ENCODE results near the gene CCDC152. TPM values are rescaled to one million over a fixed set of nuclear protein-coding genes. Genes with fewer than 3 reads are reported as not detected.

CCDC152 gene
- total RNA-seq, 1 donor from 2014 or later: 0.78 TPM

- intact Hi-C loops (cut with DNase I): no loop called here
- no peak overlapping the region for H3K4me3 ChIP-seq
- no peak for TF ChIP-seq CTCF (IDR thresholded peaks at IDR 0.05)
- peaks cover 41% of the 10 kb centered on the region for H3K36me3 ChIP-seq
- H3K9me3 ChIP-seq: no peaks in the 10 kb centered on the region
- ATAC-seq (no peak), DNase-seq (no peak)
- H3K4me1 ChIP-seq: no peaks in the 10 kb centered on the region
- no peak overlapping the region for H3K27ac ChIP-seq
- no peaks in the 10 kb centered on the region for H3K27me3 ChIP-seq
Observed at GRCh38 chr5:42798284-42799240, 41.9 kb downstream of the CCDC152 start.

GRCh38 chr5:42799241-42799608 lies 42.6 kb downstream of the CCDC152 start:
- intact Hi-C loops (cut with DNase I): no loop called here
- no peak overlapping the region for H3K4me3 ChIP-seq
- H3K36me3 ChIP-seq: peaks cover 47% of the 10 kb centered on the region
- no peak for DNase-seq
- no peak for ATAC-seq
- H3K4me1 ChIP-seq: no peaks in the 10 kb centered on the region
- H3K27ac ChIP-seq: no peak overlapping the region
- TF ChIP-seq CTCF (IDR thresholded peaks at IDR 0.05): no peak
- no peaks in the 10 kb centered on the region for H3K9me3 ChIP-seq
- no peaks in the 10 kb centered on the region for H3K27me3 ChIP-seq

- peaks cover 52% of the 10 kb centered on the region for H3K36me3 ChIP-seq
- no peak for DNase-seq
Observed at GRCh38 chr5:42799668-42800114, 43.1 kb downstream of the CCDC152 start.

GRCh38 chr5:42800748-42801330 lies 44.2 kb downstream of the CCDC152 start:
- H3K36me3 ChIP-seq: peaks cover 64% of the 10 kb centered on the region
- intact Hi-C loops (cut with DNase I): loop anchor here (10.0 kb wide), 1 partner anchor 94 kb away; no protein-coding TSS in a partner anchor
- TF ChIP-seq CTCF (IDR thresholded peaks at IDR 0.05): no peak
- no peak overlapping the region for H3K4me3 ChIP-seq
- no peaks in the 10 kb centered on the region for H3K4me1 ChIP-seq
- no peaks in the 10 kb centered on the region for H3K9me3 ChIP-seq
- ATAC-seq (no peak), DNase-seq (no peak)
- H3K27me3 ChIP-seq: no peaks in the 10 kb centered on the region
- H3K27ac ChIP-seq: no peak overlapping the region

More at GRCh38 chr5:42799668-42800114, 43.1 kb downstream of the CCDC152 start:
- Histone ChIP-seq H3K4me1 (no peaks in the 10 kb centered on the region), H3K9me3 (no peaks in the 10 kb centered on the region), H3K27me3 (no peaks in the 10 kb centered on the region), H3K4me3 (no peak overlapping the region), H3K27ac (no peak overlapping the region)
- intact Hi-C loops (cut with DNase I): loop anchor here (10.0 kb wide), 1 partner anchor 95 kb away; no protein-coding TSS in a partner anchor
- ATAC-seq: no peak
- TF ChIP-seq CTCF (IDR thresholded peaks at IDR 0.05): no peak

- TF ChIP-seq CTCF (IDR thresholded peaks at IDR 0.05): no peak
- DNase-seq (no peak), ATAC-seq (no peak)
- H3K27ac ChIP-seq: no peak overlapping the region
- peaks cover 72% of the 10 kb centered on the region for H3K36me3 ChIP-seq
- intact Hi-C loops (cut with DNase I): loop anchor here (10.0 kb wide), 1 partner anchor 93 kb away; no protein-coding TSS in a partner anchor
- no peaks in the 10 kb centered on the region for H3K27me3 ChIP-seq
- H3K9me3 ChIP-seq: no peaks in the 10 kb centered on the region
- peaks cover 5% of the 10 kb centered on the region for H3K4me1 ChIP-seq
- no peak overlapping the region for H3K4me3 ChIP-seq
Observed at GRCh38 chr5:42801516-42802166, 45.0 kb downstream of the CCDC152 start.

All from upper lobe of right lung (tissue), 1 donor.